ENCODE data around the gene ST8SIA6.
"Not testable (repeated sequence)": the region's sequence is repeated elsewhere in the genome, so short reads cannot be mapped to it uniquely, and the experiment has no call there.

The ST8SIA6 gene, protein sequence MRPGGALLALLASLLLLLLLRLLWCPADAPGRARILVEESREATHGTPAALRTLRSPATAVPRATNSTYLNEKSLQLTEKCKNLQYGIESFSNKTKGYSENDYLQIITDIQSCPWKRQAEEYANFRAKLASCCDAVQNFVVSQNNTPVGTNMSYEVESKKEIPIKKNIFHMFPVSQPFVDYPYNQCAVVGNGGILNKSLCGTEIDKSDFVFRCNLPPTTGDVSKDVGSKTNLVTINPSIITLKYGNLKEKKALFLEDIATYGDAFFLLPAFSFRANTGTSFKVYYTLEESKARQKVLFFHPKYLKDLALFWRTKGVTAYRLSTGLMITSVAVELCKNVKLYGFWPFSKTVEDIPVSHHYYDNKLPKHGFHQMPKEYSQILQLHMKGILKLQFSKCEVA

DNA sequence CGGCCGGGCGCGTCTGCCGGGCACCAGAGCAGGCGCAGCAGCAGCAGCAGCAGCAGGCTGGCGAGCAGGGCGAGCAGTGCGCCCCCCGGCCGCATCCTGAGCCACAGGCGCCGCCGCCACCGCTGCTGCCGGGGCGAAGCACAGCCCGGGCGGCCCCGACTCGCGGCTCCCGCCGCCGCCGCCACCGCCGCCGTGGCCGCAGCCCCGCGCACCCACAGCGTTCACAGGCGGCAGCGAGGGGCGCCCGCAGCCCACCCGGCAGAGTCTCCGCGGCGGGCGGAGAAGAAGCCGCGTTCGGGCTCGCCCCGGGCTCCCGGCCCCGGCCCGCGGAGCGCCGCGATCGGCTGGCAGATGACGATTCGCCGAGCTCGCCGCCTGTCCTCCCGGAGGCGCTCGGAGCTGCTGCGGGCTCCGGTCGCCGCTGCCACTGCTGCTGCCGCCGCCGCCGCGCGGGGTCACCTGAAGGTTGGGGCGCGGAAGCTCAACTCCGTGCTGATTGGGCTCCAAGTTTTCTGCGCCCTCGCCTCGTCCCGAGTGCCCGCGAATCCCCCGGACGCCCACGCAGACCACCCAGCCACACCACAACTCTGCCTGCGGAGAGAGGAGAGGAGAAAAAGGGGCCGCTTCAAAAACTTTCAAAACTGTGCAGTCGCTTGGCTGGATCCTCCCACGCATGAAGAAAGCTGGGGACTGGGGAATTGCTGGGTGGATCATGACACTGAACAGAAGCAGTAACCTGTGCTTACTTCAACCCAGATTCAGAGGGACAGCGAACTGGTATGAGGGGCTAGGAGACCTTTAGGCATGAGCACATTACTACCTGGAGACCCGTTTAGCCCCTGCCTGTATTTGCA, at the start of gene ST8SIA6:
Gene ST8SIA6, minus strand, starts transcription at position 435 of the 854 bp plus-strand sequence. Its CDS starts 340 bp downstream, at position 95.
- DNase-seq, result no peak

DNA sequence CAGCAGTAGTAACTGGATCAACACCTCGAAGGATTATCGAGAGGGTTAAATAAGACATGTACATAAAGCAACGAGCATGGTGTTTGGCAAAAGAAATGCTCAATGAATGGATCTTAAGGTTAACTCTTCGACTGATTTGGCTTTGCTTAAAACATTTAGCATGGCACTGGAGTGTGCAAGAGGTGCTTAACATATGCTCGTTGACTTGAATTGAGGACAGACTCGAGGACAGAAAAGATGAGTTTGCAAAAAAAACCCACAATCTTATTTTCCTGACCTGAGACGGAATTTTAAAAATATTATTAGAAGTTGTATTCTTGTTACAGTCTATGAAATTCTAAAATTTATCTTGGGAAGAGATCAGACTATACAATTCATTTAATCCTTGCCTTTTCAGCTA, 49.4 kb upstream of the ST8SIA6 start:
- no peak for DNase-seq

DNA sequence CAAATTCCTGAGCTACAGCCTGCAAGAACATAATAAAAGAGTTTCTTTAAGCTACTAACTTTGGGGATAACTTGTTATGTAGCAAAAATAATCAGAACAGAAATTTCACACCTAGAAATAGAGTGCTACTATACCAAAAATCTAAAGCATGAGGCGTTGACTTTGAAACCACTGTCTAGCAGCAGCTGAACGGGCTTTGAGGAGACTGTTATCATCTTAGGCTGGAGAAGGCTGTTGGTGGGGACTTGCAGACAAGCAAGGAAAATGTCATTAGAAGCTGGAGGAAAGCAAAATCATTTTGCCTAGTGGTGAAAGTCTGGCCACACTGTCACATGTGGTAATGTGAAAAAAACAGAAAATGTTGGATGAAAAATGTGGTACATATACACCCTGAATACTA, 48.4 kb upstream of the ST8SIA6 start:
- no peak for DNase-seq

DNA sequence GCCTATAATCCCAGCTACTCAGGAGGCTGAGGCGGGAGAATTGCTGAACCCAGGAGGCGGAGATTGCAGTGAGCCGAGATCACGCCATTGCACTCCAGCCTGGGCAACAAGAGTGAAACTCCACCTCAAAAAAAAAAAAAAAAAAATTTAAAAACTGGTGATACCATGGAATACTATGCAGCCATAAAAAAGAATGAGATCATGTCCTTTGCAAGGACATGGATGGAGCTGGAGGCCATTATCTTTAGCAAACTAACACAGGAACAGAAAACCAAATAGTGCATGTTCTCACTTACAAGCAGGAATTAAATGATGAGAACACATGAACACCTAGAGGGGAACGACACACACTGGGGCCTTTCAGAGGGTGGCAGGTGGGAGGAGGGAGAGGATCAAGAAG, 44.6 kb upstream of the ST8SIA6 start:
- not testable (repeated sequence) for DNase-seq

DNA sequence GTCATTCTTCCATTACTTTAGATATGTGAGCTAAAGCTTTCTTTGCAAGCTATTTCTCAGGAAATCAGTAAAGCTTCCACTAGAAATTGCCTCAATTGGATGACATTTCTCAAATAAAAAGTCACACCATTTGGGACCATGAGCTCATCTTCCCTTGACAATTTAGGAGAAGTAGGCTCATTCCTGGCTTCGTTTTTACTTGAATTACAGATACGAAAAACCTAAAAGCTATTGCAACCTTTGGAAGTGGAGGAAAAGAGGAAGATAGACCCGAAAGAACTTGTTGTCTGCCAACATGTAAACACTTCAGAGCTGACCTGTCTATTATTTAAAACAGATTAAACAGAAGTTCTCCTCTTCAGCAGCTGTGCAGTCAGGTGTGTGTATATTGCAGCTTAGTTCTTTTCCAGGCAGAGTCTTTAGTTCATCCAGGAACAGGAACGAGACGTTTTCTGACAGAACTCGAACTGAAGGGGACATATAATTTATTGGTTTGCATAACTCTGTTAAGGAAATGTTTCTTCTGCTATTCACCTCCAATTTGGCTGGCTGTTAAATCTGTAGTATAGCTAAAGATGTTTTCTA, 43.1 kb upstream of the ST8SIA6 start:
- no peak for DNase-seq

DNA sequence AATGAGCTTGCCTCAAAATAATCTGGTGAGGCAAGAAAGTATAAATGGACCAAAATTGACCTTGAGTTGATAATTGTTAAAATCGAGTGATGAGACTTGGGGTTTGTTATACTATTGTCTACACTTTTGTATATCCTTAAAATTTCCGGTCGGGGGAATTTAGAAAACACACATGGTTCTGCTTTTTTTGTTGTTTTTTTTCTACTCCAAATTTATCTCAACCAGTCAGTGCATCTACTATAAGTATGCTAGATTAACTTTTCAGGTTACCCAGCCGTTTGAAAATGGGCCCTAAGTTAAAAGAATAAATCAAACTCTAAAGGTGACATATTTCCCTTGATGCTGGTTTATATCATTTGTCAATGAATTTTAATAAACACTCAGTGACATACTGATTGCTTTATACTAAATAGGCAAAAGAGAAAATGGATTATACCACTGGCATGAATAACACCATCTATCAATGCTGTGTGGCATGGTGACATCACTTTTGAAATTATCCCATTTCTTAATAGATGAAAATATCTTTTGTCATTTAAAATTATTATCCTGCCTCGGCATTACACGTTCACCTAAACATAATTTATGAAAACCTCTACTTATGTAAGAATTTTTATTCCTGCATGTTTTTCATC, 40.3 kb upstream of the ST8SIA6 start:
- DNase-seq, result no peak

DNA sequence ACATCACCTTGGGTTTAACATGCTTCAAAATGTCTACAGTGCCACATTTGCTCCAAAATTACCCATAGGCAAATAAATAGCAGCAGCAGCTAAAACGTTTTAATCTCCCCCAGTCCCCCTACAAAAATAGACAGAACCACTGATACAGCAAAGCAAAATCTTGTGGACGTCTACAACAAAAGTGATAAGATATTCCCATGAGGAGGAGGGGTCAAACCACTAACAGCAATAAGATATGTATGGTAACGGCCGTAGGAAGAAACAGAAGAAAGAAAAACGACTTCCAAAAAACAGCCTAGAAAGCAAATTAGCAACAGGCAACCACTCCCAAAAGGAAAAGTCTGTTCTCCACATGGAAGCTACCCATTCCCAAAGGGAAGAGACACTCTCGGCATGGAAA, 34.5 kb upstream of the ST8SIA6 start:
- no peak for DNase-seq

DNA sequence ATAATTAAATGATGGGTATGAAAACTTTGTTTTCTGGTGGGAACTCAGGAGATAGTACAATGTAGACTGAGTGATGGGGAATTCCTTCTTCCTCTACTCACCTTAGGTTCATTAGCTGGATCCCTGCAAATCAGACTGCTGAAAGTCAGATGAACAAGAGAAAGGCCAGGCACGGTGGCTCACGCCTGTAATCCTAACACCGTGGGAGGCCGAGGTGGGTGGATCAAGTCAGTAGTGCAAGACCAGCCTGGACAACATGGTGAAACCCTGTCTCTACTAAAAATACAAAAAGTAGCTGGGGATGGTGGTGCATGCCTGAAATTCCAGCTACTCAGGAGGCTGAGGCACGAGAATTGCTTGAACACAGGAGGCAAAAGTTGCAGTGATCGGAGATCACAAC, 28.7 kb upstream of the ST8SIA6 start:
- DNase-seq, result no peak

DNA sequence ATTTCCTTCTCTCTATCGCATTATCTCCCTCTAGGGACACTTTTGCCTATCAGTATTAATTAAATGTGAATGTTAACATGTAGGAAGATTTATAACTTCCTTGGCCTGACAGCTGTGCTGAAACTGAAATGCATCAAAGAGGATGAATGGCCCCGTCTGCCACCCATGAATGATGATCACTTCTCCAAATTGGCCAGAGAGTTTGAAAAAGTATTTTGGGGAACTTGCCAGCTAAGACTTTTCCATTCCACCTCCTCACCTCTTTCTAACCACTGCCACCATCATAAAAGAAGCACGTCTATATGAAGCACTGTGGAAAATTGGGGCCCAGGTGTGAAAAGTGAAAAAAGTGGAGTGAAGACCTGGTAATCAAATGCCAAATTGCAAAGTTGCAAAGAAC, 25.4 kb upstream of the ST8SIA6 start:
- no peak for DNase-seq

DNA sequence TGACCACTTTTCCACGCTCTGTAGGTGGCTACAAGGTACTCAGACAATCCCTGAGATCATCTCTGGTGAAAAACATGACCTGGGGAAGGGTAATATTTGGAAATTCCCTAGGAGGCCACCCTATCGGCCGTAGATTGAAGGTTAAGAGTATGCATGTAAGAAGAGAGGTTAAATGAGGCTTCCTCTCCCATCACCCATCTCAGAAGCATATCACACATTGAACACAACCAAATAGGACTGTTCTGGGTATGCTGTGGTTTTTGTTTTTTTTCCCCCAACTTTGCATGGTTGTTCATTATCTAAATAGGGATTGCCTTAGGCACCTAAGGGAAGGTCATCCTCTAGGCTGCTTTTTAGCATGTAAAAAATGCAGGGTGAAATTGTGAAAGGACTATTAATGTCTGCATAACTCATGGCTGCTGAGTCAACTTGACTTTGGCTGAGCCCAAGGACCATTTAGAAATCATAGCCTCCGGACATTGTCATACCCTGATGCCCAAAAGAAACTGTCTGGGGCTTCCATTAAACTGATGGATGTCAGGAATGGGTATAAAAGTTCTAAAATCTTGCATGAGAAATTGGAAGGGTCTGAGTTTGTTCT, 24.7 kb upstream of the ST8SIA6 start:
- no peak for DNase-seq

DNA sequence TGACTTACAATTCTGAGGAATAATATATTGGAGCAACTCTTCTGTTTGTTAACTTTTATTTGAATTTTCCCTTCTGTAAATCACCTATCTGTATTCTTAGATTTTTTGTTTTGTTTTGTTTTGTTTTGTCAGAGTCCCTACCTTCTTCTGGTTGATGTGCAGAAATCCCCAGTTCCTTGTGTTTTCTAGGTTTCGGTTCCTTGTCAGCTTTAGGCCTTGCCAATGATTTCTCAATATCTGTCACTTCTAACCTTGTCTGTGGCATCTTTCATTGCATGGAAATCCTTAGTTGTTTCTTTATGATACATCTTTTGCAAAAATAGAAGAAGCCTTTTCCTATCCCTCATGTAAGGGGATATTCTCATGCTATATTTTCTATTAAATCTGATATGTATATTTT, 21.7 kb upstream of the ST8SIA6 start:
- no peak for DNase-seq

DNA sequence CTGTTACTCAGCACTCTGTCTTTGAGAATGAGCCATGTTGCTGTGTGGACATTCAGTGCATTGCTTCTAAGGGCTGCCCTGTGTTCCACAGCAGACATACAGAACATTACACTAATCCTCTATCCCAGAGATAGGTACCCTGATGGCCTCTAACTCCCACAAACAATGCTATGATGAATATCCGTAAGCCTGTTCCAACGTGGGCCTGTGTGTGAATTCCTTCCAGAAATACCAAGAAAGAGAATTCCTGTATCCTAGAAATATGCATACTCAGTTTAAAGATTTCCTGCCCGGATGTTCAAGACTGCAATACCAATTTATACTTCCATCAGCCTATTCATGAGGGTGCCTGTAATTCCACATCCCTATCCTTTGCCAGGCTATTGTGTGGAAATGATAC, 21.3 kb upstream of the ST8SIA6 start:
- DNase-seq, result no peak

DNA sequence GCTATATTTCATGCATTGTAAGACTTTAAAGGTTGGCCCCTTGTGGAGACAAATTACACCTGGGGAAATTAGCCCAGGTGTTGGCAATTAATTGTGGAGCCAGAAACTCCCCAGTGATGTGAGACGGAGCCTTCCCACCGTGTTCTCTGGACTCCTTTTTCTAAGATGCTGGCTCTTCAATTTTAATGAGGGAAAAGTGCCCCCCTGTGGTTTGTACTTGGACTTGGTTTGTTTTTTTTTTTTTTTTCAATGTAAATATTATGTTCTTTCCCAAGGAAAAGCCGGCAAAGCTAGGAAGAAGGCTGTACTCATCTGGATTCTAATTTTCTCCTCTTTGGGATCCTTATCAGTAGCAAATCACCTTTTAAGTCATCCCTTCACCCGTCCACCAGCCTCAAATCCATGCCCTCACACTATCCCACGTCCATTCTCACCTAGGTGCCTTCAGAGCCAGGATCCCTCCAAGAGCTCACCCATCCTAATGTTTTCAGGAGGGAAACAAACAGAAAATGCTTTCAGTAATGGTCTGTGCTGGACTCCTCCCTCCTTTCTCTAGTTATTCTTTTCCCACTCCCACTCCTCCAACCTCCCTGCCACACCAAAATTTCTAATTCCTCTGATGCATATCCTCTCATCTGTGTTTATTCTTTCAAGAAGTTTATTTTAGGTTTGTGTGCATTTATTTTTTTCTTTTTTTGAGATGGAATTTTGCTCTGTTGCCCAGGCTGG, 20.4 kb upstream of the ST8SIA6 start:
- DNase-seq, result no peak

DNA sequence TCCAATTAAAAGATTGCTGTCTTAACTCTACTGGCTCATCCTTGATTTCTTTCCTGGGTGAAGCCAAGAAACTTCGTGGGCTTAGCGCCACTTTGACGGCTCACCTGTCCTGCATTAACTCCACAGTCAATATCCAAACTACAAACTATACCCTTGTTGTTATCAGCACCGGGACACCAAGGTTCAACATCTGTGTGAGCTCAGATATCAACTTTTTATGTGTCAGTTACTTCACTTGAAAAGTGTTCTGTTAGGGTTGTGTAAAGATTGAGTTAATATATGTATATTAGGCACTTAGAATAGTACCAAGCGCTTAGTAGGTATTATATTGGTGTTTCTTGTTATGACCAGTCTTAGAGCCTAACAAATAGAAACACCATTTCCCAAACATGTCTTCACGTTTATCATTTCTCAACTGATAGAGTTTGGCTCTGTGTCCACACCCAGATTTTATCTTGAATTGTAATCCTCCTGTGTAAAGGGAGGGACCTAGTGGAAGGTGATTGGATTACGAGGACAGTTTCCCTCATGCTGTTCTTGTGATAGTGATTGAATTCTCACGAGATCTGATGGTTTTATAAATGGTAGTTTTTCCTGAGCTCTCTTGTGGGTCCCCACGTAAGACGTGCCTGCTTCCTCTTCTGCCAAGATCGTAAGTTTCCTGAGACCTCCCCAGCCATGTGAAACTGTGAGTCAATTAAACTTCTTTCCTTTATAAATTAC, 19.0 kb upstream of the ST8SIA6 start:
- DNase-seq, result no peak

DNA sequence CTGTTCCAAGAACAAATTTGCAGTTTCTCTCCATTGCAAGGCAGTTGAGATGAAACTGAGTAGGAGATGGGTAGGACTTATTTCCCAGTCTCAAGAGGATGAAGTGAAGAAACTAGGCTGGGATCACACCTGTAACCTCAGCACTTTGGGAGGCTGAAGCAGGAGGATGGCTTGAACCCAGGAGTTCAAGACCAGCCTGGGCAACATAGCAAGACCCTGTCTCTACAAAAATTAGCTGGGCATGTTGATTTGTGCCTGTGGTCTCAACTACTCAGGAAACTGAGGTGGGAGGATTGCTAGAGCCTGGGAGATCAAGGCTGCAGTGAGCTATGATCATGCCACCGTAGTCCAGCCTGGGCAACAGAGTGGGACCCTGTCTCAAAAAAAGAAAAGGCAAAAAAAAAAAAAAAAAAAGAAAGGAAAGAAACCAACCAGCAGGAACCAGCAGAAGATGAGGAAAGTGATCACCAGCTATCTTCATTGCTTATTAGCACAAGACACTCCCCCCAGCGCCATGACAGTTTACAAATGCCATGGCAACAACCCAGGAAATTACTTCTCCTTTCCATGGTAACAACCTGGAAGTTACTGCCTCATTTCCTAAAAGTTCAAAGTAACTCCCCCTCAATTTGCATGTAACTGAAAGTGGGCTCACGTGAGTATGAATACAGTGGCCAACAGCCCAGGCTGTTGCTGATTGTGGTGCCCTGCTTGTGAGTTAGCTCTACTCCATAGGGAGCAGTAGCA, 18.3 kb upstream of the ST8SIA6 start:
- DNase-seq, result no peak

DNA sequence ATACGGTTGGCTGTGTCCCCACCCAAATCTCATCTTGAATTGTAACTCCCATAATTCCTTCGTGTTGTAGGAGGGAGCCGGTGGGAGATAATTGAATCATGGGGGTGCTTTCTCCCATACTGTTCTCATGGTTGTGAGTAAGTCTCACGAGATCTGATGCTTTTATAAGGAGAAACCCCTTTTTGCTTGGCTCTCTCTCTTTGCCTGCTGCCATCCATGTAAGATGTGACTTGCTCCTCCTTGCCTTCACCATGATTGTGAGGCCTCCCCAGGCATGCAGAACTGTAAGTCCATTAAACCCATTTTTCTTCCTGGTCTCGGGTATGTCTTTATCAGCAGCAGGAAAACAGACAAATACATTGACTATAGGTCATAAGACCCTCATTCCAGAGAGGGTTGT, 15.9 kb upstream of the ST8SIA6 start:
- DNase-seq, result no peak

DNA sequence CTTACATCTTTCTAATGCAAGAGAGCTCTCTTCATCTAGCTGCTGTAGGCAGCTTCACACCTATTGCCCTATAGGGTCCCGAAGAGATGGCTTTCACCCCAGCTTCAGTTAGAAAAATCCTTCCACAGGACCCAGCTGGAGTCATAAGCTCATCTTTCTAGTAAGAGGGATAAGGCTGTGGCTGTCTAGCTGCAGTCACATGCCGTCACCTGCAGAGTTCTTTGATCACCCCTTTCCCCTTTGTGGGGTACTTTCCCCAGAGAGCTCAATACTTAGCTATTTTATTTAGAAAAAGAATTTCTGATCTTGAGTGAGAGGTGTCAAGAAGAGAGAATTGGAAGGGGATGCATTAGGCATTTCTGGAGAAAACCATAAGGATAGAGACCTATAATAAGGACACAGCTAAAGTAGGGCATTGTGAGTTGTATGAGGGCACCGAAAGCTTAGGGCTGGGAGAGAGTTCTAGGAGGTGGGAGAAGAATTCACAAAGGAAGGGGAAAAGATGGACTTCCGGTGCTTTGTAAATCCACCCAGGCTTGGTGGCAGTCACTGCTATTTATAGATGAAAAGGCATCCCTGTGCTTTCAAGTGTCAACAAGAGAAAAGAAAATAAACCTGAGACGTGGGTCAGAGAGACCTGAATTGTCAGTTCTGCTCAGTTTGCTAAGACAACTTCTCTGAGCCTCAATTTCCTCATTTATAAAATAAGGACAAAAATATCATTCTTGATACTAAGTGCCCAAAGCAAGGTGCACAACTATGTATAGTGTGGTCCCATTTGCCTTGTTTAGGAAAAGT, 11.1 kb upstream of the ST8SIA6 start:
- no peak for DNase-seq

DNA sequence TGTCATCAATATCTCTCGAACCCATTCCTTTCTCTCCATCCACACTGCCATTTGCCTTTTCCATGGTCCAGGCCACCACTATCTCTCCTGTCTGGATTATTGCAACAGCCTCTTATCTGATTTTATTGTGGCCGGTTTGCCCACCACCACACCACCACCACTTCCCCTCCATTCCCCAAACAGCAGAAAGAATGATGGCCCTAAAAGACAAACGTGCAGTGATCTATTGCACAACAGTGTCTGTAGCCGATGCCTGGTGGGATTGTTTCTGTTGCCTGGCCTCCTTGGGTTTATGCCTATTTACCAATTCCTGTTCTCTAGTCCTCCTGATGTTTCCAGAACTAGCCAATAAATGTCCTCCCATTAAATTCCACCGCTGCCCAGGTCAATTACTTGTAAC, 10.2 kb upstream of the ST8SIA6 start:
- DNase-seq, result no peak

DNA sequence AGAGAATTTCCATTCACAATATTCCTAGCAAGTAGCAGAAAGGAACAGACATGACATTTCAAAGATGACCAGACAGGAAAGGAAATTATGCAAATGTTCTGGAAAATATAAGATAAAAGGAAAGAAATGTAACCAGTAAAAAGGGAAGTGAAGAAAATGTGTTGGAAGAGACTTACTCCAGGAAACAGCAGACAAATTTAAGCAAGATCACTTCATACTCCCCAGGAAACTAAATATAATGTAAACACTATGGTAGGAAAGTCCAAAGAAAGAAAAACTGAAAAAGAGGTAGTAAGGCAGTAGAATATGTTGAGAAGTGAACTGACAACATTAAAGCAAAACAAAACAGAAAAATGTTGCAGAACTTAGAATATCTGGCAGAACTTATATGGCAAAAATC, 6.4 kb upstream of the ST8SIA6 start:
- no peak for DNase-seq

DNA sequence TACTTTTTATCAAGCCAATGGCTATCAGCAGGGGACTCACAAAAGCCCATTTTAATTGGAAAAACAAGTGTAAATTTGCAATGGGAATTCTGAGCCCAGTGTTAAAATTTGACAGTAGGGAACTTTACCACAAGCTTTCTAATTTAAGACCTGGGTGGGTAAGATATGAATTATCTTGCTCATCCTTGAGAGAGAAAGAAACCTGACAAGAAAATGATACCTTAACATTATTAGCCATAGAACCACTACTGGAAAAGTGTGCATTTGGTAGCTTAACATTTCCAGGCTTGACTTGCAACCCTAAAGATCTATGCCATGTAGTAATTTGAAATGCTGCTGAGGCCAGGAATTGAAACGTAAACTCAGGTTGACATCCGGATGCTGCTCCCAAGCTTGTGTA, 2.7 kb upstream of the ST8SIA6 start:
- DNase-seq, result no peak
